ENCODE results near the gene DCAF4.

DNA sequence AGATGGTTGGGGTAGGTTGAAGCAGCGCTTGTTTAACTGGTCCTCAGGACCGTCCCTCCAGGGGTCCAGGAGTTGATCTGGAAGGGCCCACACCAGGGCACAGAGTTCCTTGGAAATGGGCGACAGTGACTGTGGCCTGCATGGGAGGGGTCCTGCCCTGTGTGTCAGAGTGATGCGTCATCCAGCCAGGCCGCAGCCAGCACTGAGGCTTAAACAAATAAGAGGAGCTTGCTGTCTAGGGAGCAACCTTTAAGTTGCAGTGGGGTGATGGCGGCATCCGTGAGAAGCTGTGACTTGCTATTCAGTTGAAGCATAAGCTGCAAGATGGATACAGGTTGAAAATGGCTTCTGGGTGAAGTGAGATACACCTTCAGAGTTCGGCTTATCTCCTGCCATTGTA is 20.2 kb downstream of the DCAF4 start:
- no peak for TF ChIP-seq CTCF (IDR thresholded peaks at IDR 0.05)
- no peak for TF ChIP-seq POLR2A (IDR thresholded peaks at IDR 0.05)

Data from esophagus squamous epithelium (tissue), 4 donors.